PC-3 (cell line): Measurements from ENCODE around the gene ARRB1. TPM values are rescaled to one million over a fixed set of nuclear protein-coding genes. Genes with fewer than 3 reads are reported as not detected.

Experiments
- ATAC-seq: fragments of 200-7000 bp; cut with Tn5 transposase; 2 replicates; pipeline ENCODE4 v1.9.1; 2020; ENCODE audit warnings: mild to moderate bottlenecking, moderate library complexity
- BruUV-seq: library from RNA; stranded (reverse); fragments of 400-500 nt; replicated peaks from 2 replicates; lab custom pipeline; 2021; lab: Mats Ljungman, UMichigan
- CTCF ChIA-PET: fragments of 300-600 bp; sonication (Branson Sonifier 250); formaldehyde crosslinking; loops from one replicate; lab custom pipeline; 2022; ENCODE audit warnings: antibody characterized with exemption; lab: Charles Lee
- POLR2A ChIA-PET: fragments of 300-600 bp; sonication (Branson Sonifier 250); formaldehyde crosslinking; loops from one replicate; lab custom pipeline; 2022; ENCODE audit warnings: antibody characterized with exemption; ENCODE audit not compliant: unreplicated experiment; lab: Charles Lee
- DNase-seq: peaks from one replicate; pipeline ENCODE4 v3.0.0-alpha.2; 2015
- H2AFZ ChIP-seq: fragments of 300-600 bp; sonication (generic); 2 replicates; pipeline ENCODE4 v1.6.0; 2016; ENCODE audit warnings: antibody characterized with exemption, low read length
- H3F3A ChIP-seq: fragments of 300-600 bp; sonication (generic); one replicate; pipeline ENCODE4 v1.6.0; 2017; ENCODE audit warnings: antibody characterized with exemption, low read length, control low read depth, mild to moderate bottlenecking; ENCODE audit not compliant: unreplicated experiment
- H3K27ac ChIP-seq: fragments of 300-600 bp; sonication (generic); 2 replicates; pipeline ENCODE4 v1.5.1; 2016; ENCODE audit warnings: mild to moderate bottlenecking, low read length
- H3K27me3 ChIP-seq: fragments of 300-600 bp; sonication (generic); 2 replicates; pipeline ENCODE4 v1.6.1; 2016; ENCODE audit warnings: low read length, mixed read lengths
- H3K36me3 ChIP-seq: fragments of 300-600 bp; sonication (generic); 2 replicates; pipeline ENCODE4 v1.6.1; 2016; ENCODE audit warnings: low read depth, mixed run types, low read length, mixed read lengths
- H3K4me1 ChIP-seq: fragments of 300-600 bp; sonication (generic); 2 replicates; pipeline ENCODE4 v1.5.1; 2016; ENCODE audit warnings: low read length; ENCODE audit not compliant: insufficient read depth
- H3K4me2 ChIP-seq: fragments of 300-600 bp; sonication (generic); 2 replicates; pipeline ENCODE4 v1.6.0; 2016; ENCODE audit warnings: low read length
- H3K4me3 ChIP-seq: fragments of 300-600 bp; sonication (generic); 2 replicates; pipeline ENCODE4 v1.5.1; 2016; ENCODE audit warnings: mild to moderate bottlenecking, low read length, mixed read lengths
- H3K79me2 ChIP-seq: fragments of 300-600 bp; sonication (generic); 2 replicates; pipeline ENCODE4 v1.6.1; 2017; ENCODE audit warnings: low read length, mixed read lengths
- H3K9ac ChIP-seq: fragments of 300-600 bp; sonication (generic); 2 replicates; pipeline ENCODE4 v1.6.0; 2016; ENCODE audit warnings: mild to moderate bottlenecking, low read length
- H3K9me2 ChIP-seq: fragments of 300-600 bp; sonication (generic); replicated peaks from 2 replicates; pipeline ENCODE4 v1.6.1; 2016; ENCODE audit warnings: mixed run types, low read length, mixed read lengths
- H3K9me3 ChIP-seq: fragments of 300-600 bp; sonication (generic); 2 replicates; pipeline ENCODE4 v1.6.1; 2016; ENCODE audit warnings: low read length, mixed read lengths
- H4K20me1 ChIP-seq: fragments of 300-600 bp; sonication (generic); 2 replicates; pipeline ENCODE4 v1.6.1; 2016; ENCODE audit warnings: low read length, mixed read lengths
- CTCF ChIP-seq: fragments of 300-600 bp; sonication (generic); conservative IDR thresholded peaks from 2 replicates; pipeline ENCODE4 v1.5.1; 2017; ENCODE audit warnings: antibody characterized with exemption, low read depth, mild to moderate bottlenecking, low read length
- EZH2 ChIP-seq: fragments of 300-600 bp; sonication (generic); IDR thresholded peaks from one replicate; pipeline ENCODE4 v1.6.1; 2017; ENCODE audit warnings: antibody characterized with exemption, mild to moderate bottlenecking, low read length; ENCODE audit not compliant: unreplicated experiment
- EZH2phosphoT487 ChIP-seq: fragments of 300-600 bp; sonication (generic); IDR thresholded peaks from 2 replicates; pipeline ENCODE4 v1.6.1; 2018; ENCODE audit warnings: mild to moderate bottlenecking, antibody characterized with exemption, low read length, borderline replicate concordance
- intact Hi-C: fragments of 100-400 bp; cut with micrococcal nuclease; formaldehyde crosslinking; loops from 2 replicates; pipeline ENCODE4 v1.9.0; 2023
- total RNA-seq: library from RNA; depleted of rRNA; stranded (reverse); fragments of >200 nt; gene quantifications from 2 replicates; pipeline ENCODE4 v1.2.3, GENCODE V29; 2014

ARRB1 gene
- total RNA-seq, 1 experiment from 2014 or later = 19.1 TPM

GRCh38 chr11:75261902-75262361 is 89.5 kb downstream of the ARRB1 start:
- ATAC-seq (no peak), DNase-seq (no peak)
- Histone ChIP-seq H2AFZ (no peak overlapping the region), H3K9me2 (no peaks in the 10 kb centered on the region), H3K4me3 (no peak overlapping the region), H3K4me2 (no peak overlapping the region), H3K4me1 (0 out of 2 replicates have a peak, but pooled peaks cover 4% of the 10 kb centered on the region), H3K36me3 (no peaks in the 10 kb centered on the region), H3K9ac (no peak overlapping the region), H3K79me2 (no peaks in the 10 kb centered on the region), H3K27me3 (peaks cover 4% of the 10 kb centered on the region; the same call in 1 of the 2 replicates), H4K20me1 (no peaks in the 10 kb centered on the region), H3K9me3 (no peaks in the 10 kb centered on the region), H3K27ac (no peak overlapping the region), H3F3A (no peaks in the 10 kb centered on the region)
- ChIA-PET CTCF (no interaction called here), POLR2A (interaction anchor here (0.6 kb wide), 1 partner anchor 79 kb away, joined by 3 read pairs; no protein-coding TSS in a partner anchor)
- no TSS peak for BruUV-seq
- TF ChIP-seq EZH2phosphoT487 (no peak), EZH2 (no peak), CTCF (no peak)
- intact Hi-C loops = no loop called here

- no peak for ATAC-seq
- Histone ChIP-seq H3K9me2 (no peaks in the 10 kb centered on the region), H3K36me3 (no peaks in the 10 kb centered on the region), H3K79me2 (no peaks in the 10 kb centered on the region), H3K4me1 (0 out of 2 replicates have a peak, but pooled peaks cover 4% of the 10 kb centered on the region), H3K27ac (no peak overlapping the region), H3K9me3 (no peaks in the 10 kb centered on the region), H2AFZ (no peak overlapping the region), H3K27me3 (peaks cover 11% of the 10 kb centered on the region), H3F3A (no peaks in the 10 kb centered on the region), H3K4me3 (no peak overlapping the region), H3K4me2 (no peak overlapping the region), H4K20me1 (no peaks in the 10 kb centered on the region), H3K9ac (no peak overlapping the region)
- TF ChIP-seq CTCF (no peak), EZH2 (no peak), EZH2phosphoT487 (no peak)
- intact Hi-C loops = no loop called here
- POLR2A ChIA-PET = no interaction called here
- no peak for DNase-seq
- BruUV-seq = no TSS peak
- CTCF ChIA-PET = interaction anchor here (0.6 kb wide), 1 partner anchor 105 kb away, joined by 3 read pairs; no protein-coding TSS in a partner anchor
These were observed 90.9 kb downstream of the ARRB1 start for GRCh38 chr11:75260396-75261170.

DNA sequence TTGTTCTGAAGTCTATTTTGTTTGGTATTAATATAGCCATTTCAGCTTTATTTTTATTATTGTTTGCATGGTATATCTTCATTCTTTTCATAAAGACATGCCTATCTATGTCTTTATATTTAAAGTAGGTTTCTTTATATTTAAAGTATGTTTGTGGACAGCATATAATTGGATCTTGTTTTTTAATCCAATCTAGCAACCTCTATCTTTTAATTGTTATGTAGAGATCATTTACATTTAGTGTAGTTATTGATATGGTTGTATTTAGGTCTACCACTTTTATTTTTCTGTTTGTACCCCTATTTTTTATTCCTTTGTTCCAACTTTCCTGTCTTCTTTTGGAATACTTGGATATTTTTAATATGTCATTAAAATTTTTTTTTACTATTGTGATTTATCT is 97.1 kb downstream of the ARRB1 start:
- no peak for ATAC-seq
- intact Hi-C loops = no loop called here
- CTCF ChIA-PET = interaction anchor here (0.6 kb wide), 1 partner anchor 241 kb away, joined by 5 read pairs; no protein-coding TSS in a partner anchor
- Histone ChIP-seq H3K4me1 (no peaks in the 10 kb centered on the region), H3K9me2 (no peaks in the 10 kb centered on the region), H3K79me2 (no peaks in the 10 kb centered on the region), H3K36me3 (no peaks in the 10 kb centered on the region), H3K4me3 (no peak overlapping the region), H3K9me3 (no peaks in the 10 kb centered on the region), H3K9ac (no peak overlapping the region), H3K27me3 (peaks cover 32% of the 10 kb centered on the region), H3F3A (no peaks in the 10 kb centered on the region), H3K27ac (no peak overlapping the region), H3K4me2 (no peak overlapping the region), H2AFZ (no peak overlapping the region), H4K20me1 (no peaks in the 10 kb centered on the region)
- no peak for DNase-seq
- BruUV-seq = no TSS peak
- POLR2A ChIA-PET = no interaction called here
- no peak for TF ChIP-seq EZH2phosphoT487
- TF ChIP-seq EZH2 = no peak
- no peak for TF ChIP-seq CTCF
